Breast epithelium (tissue), 4 donors: ENCODE data around the gene ASCC2. TPM values are rescaled to one million over a fixed set of nuclear protein-coding genes. Genes with fewer than 3 reads are reported as not detected.

Source experiments
- DNase-seq, 2 donors: peaks; one replicate each; pipeline ENCODE4 v3.0.0-alpha.2; 2019; ENCODE audit warnings: low spot score in 2 of 2
- H3K27ac ChIP-seq, 2 donors: fragments of 200-600 bp; sonication (generic) in 1 of 2; one replicate each; pipeline ENCODE4 v1.5.1; 2016 to 2019; ENCODE audit warnings: mild to moderate bottlenecking in 1 of 2
- H3K27me3 ChIP-seq, 2 donors: fragments of 200-600 bp; sonication (generic) in 1 of 2; one replicate each; pipeline versions ENCODE4 v1.5.1 to v1.6.0; 2017 to 2019; ENCODE audit warnings: control low read depth in 1 of 2, mild to moderate bottlenecking in 1 of 2
- H3K36me3 ChIP-seq: fragments of 200-600 bp; one replicate; pipeline ENCODE4 v1.5.1; 2019
- H3K4me1 ChIP-seq, 2 donors: fragments of 200-600 bp; sonication (generic); one replicate each; pipeline ENCODE4 v1.5.1; 2016 to 2019; ENCODE audit warnings: control low read depth in 1 of 2
- H3K4me3 ChIP-seq, 3 donors: fragments of 200-600 bp; sonication (generic); 1 replicate in 2 of 3; 2 replicates in 1 of 3; pipeline ENCODE4 v1.5.1; 2016 to 2019; ENCODE audit warnings: mild to moderate bottlenecking in 3 of 3, moderate library complexity in 2 of 3
- H3K9me3 ChIP-seq, 2 donors: fragments of 200-600 bp; sonication (generic) in 1 of 2; one replicate each; pipeline ENCODE4 v1.5.1; 2016 to 2019; ENCODE audit warnings: control low read depth in 1 of 2
- POLR2A ChIP-seq: fragments of 450-650 bp; IDR thresholded peaks from one replicate; pipeline ENCODE4 v1.6.1; 2016; ENCODE audit warnings: antibody characterized with exemption, mild to moderate bottlenecking, moderate library complexity
- POLR2AphosphoS5 ChIP-seq, 3 donors: sonication (generic); formaldehyde crosslinking; IDR thresholded peaks; one replicate each; pipeline ENCODE4 v1.6.1; 2017; ENCODE audit warnings: antibody characterized with exemption in 3 of 3
- intact Hi-C: fragments of 100-400 bp; cut with DNase I; formaldehyde crosslinking; loops from one replicate; pipeline ENCODE4 v1.15.1; 2023; ENCODE audit warnings: low total_unique reads
- total RNA-seq, 3 donors: library from RNA; depleted of rRNA; stranded (reverse); fragments of >200 nt; gene quantifications; one replicate each; pipeline ENCODE4 v1.1.0, GENCODE V29; 2016
- TF ChIP-seq, protein P1 (sequence below), 3 donors: fragments of 450-650 bp; IDR thresholded peaks; one replicate each; pipeline ENCODE4 v1.5.1; 2016 to 2017; ENCODE audit warnings: antibody characterized with exemption in 3 of 3, mild to moderate bottlenecking in 3 of 3, moderate library complexity in 3 of 3

Gene ASCC2
- total RNA-seq, 3 donors from 2014 or later = 37.0 to 60.3 (median 45.8) TPM

DNA sequence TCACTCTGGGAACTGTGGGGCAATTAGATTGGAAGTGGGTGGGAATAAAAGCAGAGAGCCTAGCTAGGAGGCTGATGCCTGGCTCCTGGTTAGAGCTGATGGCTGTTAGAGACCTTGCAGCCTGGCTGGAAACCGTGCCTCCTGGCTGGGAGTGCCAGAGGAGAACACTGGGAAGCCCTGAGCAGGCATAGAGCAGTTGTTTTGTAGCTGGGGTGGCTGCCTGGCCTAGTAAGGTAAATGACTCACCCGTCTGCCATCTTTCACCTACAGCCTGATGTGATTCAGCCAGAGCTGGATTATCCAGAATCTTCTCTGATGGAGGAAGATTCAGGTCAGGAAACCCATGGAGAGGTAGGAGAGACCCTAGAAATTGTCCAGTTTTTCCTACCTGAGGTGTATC is 64.8 kb downstream of the ASCC2 start:
- TF ChIP-seq POLR2A = no peak
- no peak for TF ChIP-seq POLR2AphosphoS5 (IDR thresholded peaks at IDR 0.05)
- TF ChIP-seq, protein P1, sequence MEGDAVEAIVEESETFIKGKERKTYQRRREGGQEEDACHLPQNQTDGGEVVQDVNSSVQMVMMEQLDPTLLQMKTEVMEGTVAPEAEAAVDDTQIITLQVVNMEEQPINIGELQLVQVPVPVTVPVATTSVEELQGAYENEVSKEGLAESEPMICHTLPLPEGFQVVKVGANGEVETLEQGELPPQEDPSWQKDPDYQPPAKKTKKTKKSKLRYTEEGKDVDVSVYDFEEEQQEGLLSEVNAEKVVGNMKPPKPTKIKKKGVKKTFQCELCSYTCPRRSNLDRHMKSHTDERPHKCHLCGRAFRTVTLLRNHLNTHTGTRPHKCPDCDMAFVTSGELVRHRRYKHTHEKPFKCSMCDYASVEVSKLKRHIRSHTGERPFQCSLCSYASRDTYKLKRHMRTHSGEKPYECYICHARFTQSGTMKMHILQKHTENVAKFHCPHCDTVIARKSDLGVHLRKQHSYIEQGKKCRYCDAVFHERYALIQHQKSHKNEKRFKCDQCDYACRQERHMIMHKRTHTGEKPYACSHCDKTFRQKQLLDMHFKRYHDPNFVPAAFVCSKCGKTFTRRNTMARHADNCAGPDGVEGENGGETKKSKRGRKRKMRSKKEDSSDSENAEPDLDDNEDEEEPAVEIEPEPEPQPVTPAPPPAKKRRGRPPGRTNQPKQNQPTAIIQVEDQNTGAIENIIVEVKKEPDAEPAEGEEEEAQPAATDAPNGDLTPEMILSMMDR (IDR thresholded peaks at IDR 0.05) = no peak
- Histone ChIP-seq H3K27ac (no peak overlapping the region), H3K36me3 (no peaks in the 10 kb centered on the region), H3K9me3 (no peaks in the 10 kb centered on the region), H3K27me3 (no peaks in the 10 kb centered on the region), H3K4me3 (no peak overlapping the region), H3K4me1 (peaks cover 3 to 5% of the 10 kb centered on the region in 2 donors)
- DNase-seq = no peak
- intact Hi-C loops = no loop called here

DNA sequence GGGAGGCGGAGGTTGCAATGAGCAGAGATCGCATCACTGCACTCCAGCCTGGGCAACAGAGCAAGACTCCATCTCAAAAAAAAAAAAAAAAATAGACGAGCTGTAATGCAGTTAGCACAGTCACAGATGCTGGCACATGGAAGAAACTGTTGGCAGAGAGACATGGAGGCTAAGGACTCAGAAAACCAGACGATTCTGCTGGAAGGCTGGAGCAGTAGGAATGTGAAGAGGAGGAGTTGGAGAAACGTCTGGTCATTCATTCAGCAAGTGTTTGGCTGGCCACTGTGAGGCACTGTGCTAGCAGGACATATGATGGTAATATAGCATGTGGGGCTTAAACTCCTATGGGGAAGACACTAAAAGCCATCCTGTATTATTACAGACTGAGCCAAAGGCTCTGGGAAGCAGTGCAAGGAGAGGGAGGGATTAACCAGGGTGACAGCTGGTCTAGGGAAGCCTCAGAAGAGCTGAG is 65.9 kb downstream of the ASCC2 start:
- no peak for TF ChIP-seq POLR2AphosphoS5 (IDR thresholded peaks at IDR 0.05)
- TF ChIP-seq, protein P1 (IDR thresholded peaks at IDR 0.05) = no peak
- TF ChIP-seq POLR2A = no peak
- intact Hi-C loops = no loop called here
- Histone ChIP-seq H3K36me3 (no peaks in the 10 kb centered on the region), H3K4me1 (peaks cover 5 to 8% of the 10 kb centered on the region in 2 donors), H3K4me3 (no peak overlapping the region), H3K9me3 (no peaks in the 10 kb centered on the region), H3K27ac (no peak overlapping the region), H3K27me3 (no peaks in the 10 kb centered on the region)
- no peak for DNase-seq

DNA sequence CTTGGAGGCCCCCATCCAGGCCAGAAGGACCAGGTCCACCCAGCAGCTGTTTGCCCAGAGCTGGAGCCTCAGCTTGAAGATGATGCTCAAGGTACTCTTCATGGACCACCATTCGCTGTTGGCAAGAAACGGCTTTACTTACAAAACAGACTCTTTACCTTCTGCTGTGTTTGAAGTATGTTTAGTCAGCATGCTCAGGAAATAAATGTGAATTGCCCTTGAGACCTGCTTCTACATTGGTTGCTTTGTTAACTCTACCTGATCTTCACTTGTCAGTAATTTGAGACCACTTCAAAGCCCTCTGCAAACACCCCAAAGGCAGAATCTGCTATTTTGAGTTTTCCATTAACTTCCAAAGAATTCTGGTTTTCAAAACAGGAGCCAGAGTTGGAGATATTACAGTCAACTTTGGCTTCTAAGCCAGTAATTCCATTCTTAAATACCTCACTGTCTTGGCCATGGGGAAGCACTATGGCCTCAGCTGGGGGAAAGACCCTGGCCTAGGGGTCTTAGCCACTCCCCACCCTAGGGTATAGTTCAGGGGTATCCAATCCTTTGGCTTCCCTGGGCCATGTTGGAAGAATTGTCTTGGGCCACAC is 68.3 kb downstream of the ASCC2 start:
- no peak for DNase-seq
- H3K9me3 ChIP-seq = no peaks in the 10 kb centered on the region
- H3K4me3 ChIP-seq = no peak overlapping the region
- TF ChIP-seq, protein P1 (IDR thresholded peaks at IDR 0.05) = no peak
- H3K27me3 ChIP-seq = no peaks in the 10 kb centered on the region
- peaks cover 8 to 10% of the 10 kb centered on the region in 2 donors for H3K4me1 ChIP-seq
- H3K27ac ChIP-seq = no peak overlapping the region
- H3K36me3 ChIP-seq = no peaks in the 10 kb centered on the region
- intact Hi-C loops = loop anchor here (10.0 kb wide), 1 partner anchor 455 kb away; the partner anchor contains the start of gene RASL10A

DNA sequence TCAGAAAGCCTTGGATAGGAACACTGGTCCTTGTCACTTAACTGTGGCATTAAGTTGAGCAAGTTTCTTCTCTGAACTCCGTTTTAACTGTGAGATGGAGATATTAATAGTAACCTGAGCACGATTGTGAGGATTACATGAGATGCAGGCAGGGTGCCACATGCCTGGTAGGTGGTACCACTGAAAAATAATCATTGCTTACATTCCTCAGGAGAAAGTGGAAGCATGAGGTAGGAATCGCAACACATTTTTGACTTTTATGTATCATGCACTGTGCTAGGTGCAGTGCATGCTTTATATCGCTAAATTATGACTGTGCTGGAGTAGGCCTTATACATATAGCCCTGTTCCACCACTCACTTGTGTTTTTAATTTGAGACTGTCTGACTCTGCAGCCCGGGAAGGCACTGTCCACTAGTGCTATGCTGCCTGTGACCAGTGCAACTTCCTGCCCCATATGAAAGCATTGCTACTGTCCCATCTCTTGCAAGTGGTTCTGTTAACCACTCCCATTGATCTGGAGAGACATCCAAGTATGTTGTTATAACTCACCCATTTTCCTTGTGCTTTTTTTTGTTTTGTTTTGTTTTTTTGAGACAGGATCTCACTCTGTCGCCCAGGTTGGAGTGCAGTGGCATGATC is 69.9 kb downstream of the ASCC2 start:
- intact Hi-C loops = loop anchor here (10.0 kb wide), 1 partner anchor 453 kb away; the partner anchor contains the start of gene RASL10A
- Histone ChIP-seq H3K27me3 (no peaks in the 10 kb centered on the region), H3K9me3 (no peaks in the 10 kb centered on the region), H3K36me3 (no peaks in the 10 kb centered on the region), H3K27ac (peak overlapping the region in 1 of 2 donors; percentile 92), H3K4me3 (peak overlapping the region; percentile 91 to 98 (median 91)), H3K4me1 (peaks cover 8 to 10% of the 10 kb centered on the region in 2 donors)
- TF ChIP-seq POLR2AphosphoS5 (IDR thresholded peaks at IDR 0.05) = no peak
- TF ChIP-seq, protein P1 (IDR thresholded peaks at IDR 0.05) = no peak
- no peak for TF ChIP-seq POLR2A
- DNase-seq = no peak
